ENCODE data around the gene GIT1. TPM values are rescaled to one million over a fixed set of nuclear protein-coding genes. Genes with fewer than 3 reads are reported as not detected.
A peak's percentile ranks its signal among the peaks of the same experiment; 100 is the strongest.

The GIT1 gene
- total RNA-seq, 4 donors from 2014 or later: 28.7 to 50.4 (median 39.9) TPM

- H3K4me1 ChIP-seq: peaks cover 22 to 55% (median 38%) of the 10 kb centered on the region in 4 donors
- TF ChIP-seq CTCF (IDR thresholded peaks at IDR 0.05) (no peak), EP300 (IDR thresholded peaks at IDR 0.05) (no peak), POLR2AphosphoS5 (IDR thresholded peaks at IDR 0.05) (no peak), POLR2A (IDR thresholded peaks at IDR 0.05; ENCODE audit: low read depth) (no peak)
- H3K27me3 ChIP-seq: no peaks in the 10 kb centered on the region
- intact Hi-C loops (cut with DNase I): no loop called here
- H3K4me3 ChIP-seq: no peak overlapping the region
- H3K36me3 ChIP-seq: peaks cover 4 to 18% (median 11%) of the 10 kb centered on the region in 4 donors
- DNase-seq (ENCODE audit: extremely low spot score): no peak
- H3K9me3 ChIP-seq: no peaks in the 10 kb centered on the region
- H3K27ac ChIP-seq (replicated peaks in 1 of 4): no peak overlapping the region
- WGBS: 93% methylated on average over 3 of the region's 3 CpGs
Observed at GRCh38 chr17:29563816-29564215, 25.6 kb downstream of the GIT1 start.

GRCh38 chr17:29562615-29563014 lies 26.8 kb downstream of the GIT1 start:
- Histone ChIP-seq H3K9me3 (no peaks in the 10 kb centered on the region), H3K4me3 (no peak overlapping the region), H3K27ac (replicated peaks in 1 of 4) (peak overlapping the region in 1 of 4 donors; percentile 7), H3K27me3 (no peaks in the 10 kb centered on the region), H3K4me1 (peaks cover 22 to 50% (median 36%) of the 10 kb centered on the region in 4 donors), H3K36me3 (peaks cover 4 to 18% (median 11%) of the 10 kb centered on the region in 4 donors)
- WGBS: 87% methylated on average over 17 of the region's 18 CpGs
- intact Hi-C loops (cut with DNase I): no loop called here
- DNase-seq (ENCODE audit: extremely low spot score): no peak
- TF ChIP-seq POLR2AphosphoS5 (IDR thresholded peaks at IDR 0.05) (no peak), EP300 (IDR thresholded peaks at IDR 0.05) (no peak), POLR2A (IDR thresholded peaks at IDR 0.05; ENCODE audit: low read depth) (no peak), CTCF (IDR thresholded peaks at IDR 0.05) (no peak)

GRCh38 chr17:29561554-29562517 lies 27.6 kb downstream of the GIT1 start:
- Histone ChIP-seq H3K4me3 (no peak overlapping the region), H3K4me1 (peaks cover 22 to 43% (median 34%) of the 10 kb centered on the region in 4 donors), H3K27me3 (no peaks in the 10 kb centered on the region), H3K27ac (replicated peaks in 1 of 4) (peak overlapping the region in 2 of 4 donors; percentile 12 to 30), H3K9me3 (no peaks in the 10 kb centered on the region), H3K36me3 (peaks cover 4 to 18% (median 11%) of the 10 kb centered on the region in 4 donors)
- WGBS: 71% methylated on average over 17 of the region's 17 CpGs
- no peak for DNase-seq (ENCODE audit: extremely low spot score)
- intact Hi-C loops (cut with DNase I): no loop called here
- no peak for TF ChIP-seq CTCF (IDR thresholded peaks at IDR 0.05)
- TF ChIP-seq EP300 (IDR thresholded peaks at IDR 0.05): no peak
- TF ChIP-seq POLR2AphosphoS5 (IDR thresholded peaks at IDR 0.05): no peak
- no peak for TF ChIP-seq POLR2A (IDR thresholded peaks at IDR 0.05; ENCODE audit: low read depth)

GRCh38 chr17:29560316-29560715 lies 29.1 kb downstream of the GIT1 start:
- H3K27ac ChIP-seq (replicated peaks in 1 of 4): no peak overlapping the region
- TF ChIP-seq POLR2A (IDR thresholded peaks at IDR 0.05; ENCODE audit: low read depth) (no peak), EP300 (IDR thresholded peaks at IDR 0.05) (no peak), CTCF (IDR thresholded peaks at IDR 0.05) (no peak), POLR2AphosphoS5 (IDR thresholded peaks at IDR 0.05) (no peak)
- WGBS: 83% methylated on average over 6 of the region's 6 CpGs
- peaks cover 4 to 18% (median 11%) of the 10 kb centered on the region in 4 donors for H3K36me3 ChIP-seq
- H3K4me3 ChIP-seq: no peak overlapping the region
- H3K4me1 ChIP-seq: peaks cover 11 to 28% (median 20%) of the 10 kb centered on the region in 4 donors
- intact Hi-C loops (cut with DNase I): no loop called here
- no peaks in the 10 kb centered on the region for H3K27me3 ChIP-seq
- no peak for DNase-seq (ENCODE audit: extremely low spot score)
- H3K9me3 ChIP-seq: no peaks in the 10 kb centered on the region

Data from esophagus muscularis mucosa (tissue), 4 donors.